GM18498 (cell line): ENCODE results near the gene ZCWPW1.
"Not testable (repeated sequence)": the region's sequence is repeated elsewhere in the genome, so short reads cannot be mapped to it uniquely, and the experiment has no call there.

Experiments used
- ATAC-seq: cut with Tn5 transposase; IDR thresholded peaks from one replicate; pipeline ENCODE4 v1.9.1; 2021; ENCODE audit warnings: mild to moderate bottlenecking, moderate library complexity; ENCODE audit not compliant: unreplicated experiment

Gene ZCWPW1

DNA sequence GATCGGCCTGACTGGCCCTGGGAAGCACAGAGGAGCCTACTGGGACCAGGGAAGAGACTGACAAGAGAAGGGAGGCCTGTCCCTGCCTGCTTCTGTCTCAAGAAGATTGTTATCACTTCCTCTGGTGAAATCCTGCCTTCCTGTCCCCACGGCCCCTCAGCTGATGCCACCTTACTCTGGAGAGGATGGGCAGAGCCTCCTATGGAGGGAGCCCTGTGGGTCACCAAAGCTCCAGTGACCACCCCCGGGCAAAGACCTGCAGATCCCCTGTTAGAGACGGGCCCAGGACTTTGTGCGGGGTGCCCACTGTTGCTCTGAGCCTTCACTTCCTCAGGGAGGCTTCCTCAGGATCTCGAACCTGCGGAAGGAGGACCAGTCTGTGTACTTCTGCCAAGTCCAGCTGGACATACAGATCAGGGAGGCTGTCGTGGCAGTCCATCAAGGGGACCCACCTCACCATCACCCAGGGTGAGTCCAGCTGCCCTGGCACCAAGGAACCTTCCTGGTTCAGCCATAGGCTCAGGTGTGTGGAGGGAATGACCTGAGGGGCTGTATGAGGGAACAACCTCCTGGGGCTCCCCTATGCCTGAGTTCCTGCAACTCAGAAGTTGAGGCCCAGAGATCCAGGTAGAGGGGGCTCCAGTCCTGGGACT is 72.0 kb downstream of the ZCWPW1 start:
- ATAC-seq: no peak

DNA sequence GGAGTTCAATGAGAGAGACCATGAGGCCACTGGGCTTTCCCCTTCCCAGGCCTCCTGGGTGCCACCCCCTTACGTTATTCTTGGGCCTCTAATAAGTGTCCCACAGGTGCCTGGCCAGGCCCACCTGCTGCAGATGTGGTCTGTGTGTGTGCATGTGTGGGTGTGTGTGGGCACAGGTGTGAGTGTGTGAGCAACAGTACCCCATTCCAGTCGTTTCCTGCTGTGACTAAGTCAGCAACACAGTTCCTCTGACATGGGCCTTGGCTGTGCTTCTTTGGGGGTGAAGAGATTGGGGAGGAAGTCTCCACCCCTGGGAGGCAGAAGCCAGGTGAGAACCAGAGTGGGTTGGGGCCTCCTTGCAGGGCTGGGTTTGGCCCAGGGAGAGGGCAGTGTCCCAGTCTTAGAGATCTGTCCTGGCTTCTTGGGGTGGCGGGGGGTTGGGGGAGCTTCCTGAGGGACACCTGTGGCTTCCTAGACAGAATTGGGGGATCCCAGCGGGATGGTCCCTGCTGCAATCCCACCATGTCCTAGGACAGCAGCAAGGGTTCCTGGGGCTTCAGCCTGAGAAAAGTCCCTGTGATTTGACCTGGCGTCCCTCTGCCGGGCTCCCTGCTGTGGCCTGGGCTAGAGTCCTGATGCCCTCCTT is 74.7 kb downstream of the ZCWPW1 start:
- ATAC-seq: no peak

DNA sequence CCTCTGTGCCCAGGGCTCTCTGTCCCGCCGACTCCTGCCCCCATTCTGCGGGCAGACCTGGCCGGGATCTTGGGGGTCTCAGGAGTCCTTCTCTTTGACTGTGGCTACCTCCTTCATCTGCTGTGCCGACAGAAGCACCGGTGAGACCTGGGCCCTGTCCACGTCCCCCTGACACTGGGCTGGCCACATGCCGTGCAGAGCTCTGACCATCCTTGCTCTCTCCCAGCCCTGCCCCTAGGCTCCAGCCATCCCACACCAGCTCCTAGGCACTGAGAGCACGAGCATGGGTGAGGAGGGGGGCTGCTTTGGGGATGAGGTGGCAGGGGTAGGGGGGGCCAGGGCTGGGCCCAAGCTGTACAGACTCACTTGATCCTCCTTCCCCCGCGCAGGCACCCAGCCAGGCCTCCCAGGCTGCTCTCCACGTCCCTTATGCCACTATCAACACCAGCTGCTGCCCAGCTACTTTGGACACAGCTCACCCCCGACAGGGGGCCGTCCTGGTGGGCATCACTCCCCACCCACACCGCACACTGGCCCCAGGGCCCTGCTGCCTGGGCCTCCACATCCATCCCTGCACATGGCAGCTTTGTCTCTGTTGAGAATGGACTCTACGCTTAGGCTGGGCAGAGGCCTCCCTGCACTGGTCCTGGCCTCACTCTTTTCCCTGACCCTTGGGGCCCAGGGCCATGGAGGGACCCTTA is 75.4 kb downstream of the ZCWPW1 start:
- ATAC-seq: no peak

DNA sequence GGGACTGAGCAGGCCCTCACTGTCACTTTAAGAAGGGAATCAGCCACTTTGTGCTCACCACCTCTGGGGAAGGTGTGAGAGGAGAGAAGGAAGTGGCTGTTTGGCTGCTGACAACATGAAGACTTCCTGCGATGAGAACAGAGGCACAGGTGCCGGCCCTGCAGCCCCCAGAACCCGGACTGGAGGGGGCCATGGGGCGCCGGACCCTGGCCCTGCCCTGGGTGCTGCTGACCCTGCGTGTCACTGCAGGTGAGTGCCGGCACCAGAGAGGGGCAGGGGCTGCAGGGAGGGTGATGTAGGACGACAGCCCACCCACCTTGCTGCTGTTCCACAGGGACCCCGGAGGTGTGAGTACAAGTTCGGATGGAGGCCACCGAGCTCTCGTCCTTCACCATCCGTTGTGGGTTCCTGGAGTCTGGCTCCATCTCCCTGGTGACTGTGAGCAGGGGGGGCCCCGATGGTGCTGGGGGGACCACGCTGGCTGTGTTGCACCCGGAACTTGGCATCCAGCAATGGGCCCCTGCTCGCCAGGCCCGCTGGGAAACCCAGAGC is 76.2 kb downstream of the ZCWPW1 start:
- ATAC-seq: not testable (repeated sequence)

DNA sequence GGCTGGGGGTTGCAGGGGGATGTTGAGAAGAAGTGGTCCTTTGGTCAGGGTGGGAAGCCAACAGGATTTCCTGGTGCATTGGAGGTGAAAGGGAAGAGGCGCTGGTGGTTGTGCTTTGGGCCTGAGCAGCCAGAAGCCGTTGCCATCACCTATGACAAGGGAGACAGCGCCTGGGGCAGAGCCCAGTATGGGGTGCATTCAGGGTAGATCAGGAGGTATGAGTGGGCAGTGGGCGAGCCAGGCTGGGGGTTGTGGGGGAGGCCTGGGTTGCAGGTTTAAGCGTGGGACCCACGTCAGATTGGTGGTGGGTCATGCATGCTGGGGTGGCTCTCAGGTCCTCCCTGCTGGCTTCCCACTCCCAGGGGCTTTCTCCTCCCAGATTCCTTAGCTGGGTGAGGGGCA is 76.8 kb downstream of the ZCWPW1 start:
- ATAC-seq: no peak
